Osteoblast (primary cell): Measurements from ENCODE around the gene ASCC3. TPM values are rescaled to one million over a fixed set of nuclear protein-coding genes. Genes with fewer than 3 reads are reported as not detected.

Experiments
- DNase-seq: peaks from one replicate; pipeline ENCODE4 v3.0.0; 2011; ENCODE audit warnings: low spot score, mixed read lengths; ENCODE audit not compliant: insufficient read length; ENCODE audit errors: missing footprints
- H2AFZ ChIP-seq: 2 replicates; pipeline ENCODE4 v1.6.0; 2011; ENCODE audit warnings: mild to moderate bottlenecking, low read length
- H3K27ac ChIP-seq: 2 replicates; pipeline ENCODE4 v1.5.1; 2011; ENCODE audit warnings: mild to moderate bottlenecking, low read depth, low read length, moderate library complexity
- H3K27me3 ChIP-seq: 2 replicates; pipeline ENCODE4 v1.6.0; 2012; ENCODE audit warnings: mild to moderate bottlenecking, control low read depth, inconsistent platforms, low read length, moderate library complexity; ENCODE audit not compliant: insufficient read depth
- H3K36me3 ChIP-seq: 2 replicates; pipeline ENCODE4 v1.5.1; 2011; ENCODE audit warnings: mild to moderate bottlenecking, low read length, control low read depth, moderate library complexity; ENCODE audit not compliant: insufficient read depth
- H3K4me1 ChIP-seq: 2 replicates; pipeline ENCODE4 v1.5.1; 2011; ENCODE audit warnings: mild to moderate bottlenecking, low read length, control low read depth, moderate library complexity; ENCODE audit not compliant: insufficient read depth
- H3K4me2 ChIP-seq: 2 replicates; pipeline ENCODE4 v1.6.0; 2011; ENCODE audit warnings: mild to moderate bottlenecking, low read length; ENCODE audit not compliant: insufficient read depth
- H3K4me3 ChIP-seq: fragments of 200-600 bp; sonication (generic); 3 replicates; pipeline ENCODE4 v1.5.1; 2012; ENCODE audit warnings: mild to moderate bottlenecking, low read length, inconsistent platforms; ENCODE audit not compliant: insufficient read depth
- H3K79me2 ChIP-seq: 2 replicates; pipeline ENCODE4 v1.6.0; 2012; ENCODE audit warnings: mild to moderate bottlenecking, low read length, control low read depth, inconsistent platforms; ENCODE audit not compliant: insufficient read depth
- H3K9me3 ChIP-seq: 2 replicates; pipeline ENCODE4 v1.5.1; 2011; ENCODE audit warnings: low read depth, low read length, control low read depth
- H4K20me1 ChIP-seq: 2 replicates; pipeline ENCODE4 v1.6.0; 2012; ENCODE audit warnings: mild to moderate bottlenecking, low read length, control low read depth; ENCODE audit not compliant: insufficient read depth
- total RNA-seq: library from RNA; depleted of rRNA; stranded (reverse); fragments of >200 nt; gene quantifications from 2 replicates; pipeline ENCODE4 v1.2.3, GENCODE V29; 2012
- TF ChIP-seq, protein P1 (sequence below): IDR thresholded peaks from 2 replicates; pipeline ENCODE4 v1.5.1; 2011; ENCODE audit warnings: mild to moderate bottlenecking, low read depth, low read length, moderate library complexity; ENCODE audit errors: extremely low read depth

Gene ASCC3
- total RNA-seq, 1 donor = 68.8 TPM

GRCh38 chr6:100487638-100488037 lies 393.5 kb downstream of the ASCC3 start:
- H3K36me3 ChIP-seq = no peaks in the 10 kb centered on the region
- H3K4me1 ChIP-seq = no peaks in the 10 kb centered on the region
- no peak overlapping the region for H2AFZ ChIP-seq
- H3K27ac ChIP-seq = no peak overlapping the region
- no peaks in the 10 kb centered on the region for H3K79me2 ChIP-seq
- no peak overlapping the region for H3K4me2 ChIP-seq
- TF ChIP-seq, protein P1, sequence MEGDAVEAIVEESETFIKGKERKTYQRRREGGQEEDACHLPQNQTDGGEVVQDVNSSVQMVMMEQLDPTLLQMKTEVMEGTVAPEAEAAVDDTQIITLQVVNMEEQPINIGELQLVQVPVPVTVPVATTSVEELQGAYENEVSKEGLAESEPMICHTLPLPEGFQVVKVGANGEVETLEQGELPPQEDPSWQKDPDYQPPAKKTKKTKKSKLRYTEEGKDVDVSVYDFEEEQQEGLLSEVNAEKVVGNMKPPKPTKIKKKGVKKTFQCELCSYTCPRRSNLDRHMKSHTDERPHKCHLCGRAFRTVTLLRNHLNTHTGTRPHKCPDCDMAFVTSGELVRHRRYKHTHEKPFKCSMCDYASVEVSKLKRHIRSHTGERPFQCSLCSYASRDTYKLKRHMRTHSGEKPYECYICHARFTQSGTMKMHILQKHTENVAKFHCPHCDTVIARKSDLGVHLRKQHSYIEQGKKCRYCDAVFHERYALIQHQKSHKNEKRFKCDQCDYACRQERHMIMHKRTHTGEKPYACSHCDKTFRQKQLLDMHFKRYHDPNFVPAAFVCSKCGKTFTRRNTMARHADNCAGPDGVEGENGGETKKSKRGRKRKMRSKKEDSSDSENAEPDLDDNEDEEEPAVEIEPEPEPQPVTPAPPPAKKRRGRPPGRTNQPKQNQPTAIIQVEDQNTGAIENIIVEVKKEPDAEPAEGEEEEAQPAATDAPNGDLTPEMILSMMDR = no peak
- no peak for DNase-seq
- H3K4me3 ChIP-seq = no peak overlapping the region
- peaks cover 11% of the 10 kb centered on the region for H3K27me3 ChIP-seq
- no peaks in the 10 kb centered on the region for H4K20me1 ChIP-seq
- no peaks in the 10 kb centered on the region for H3K9me3 ChIP-seq

DNA sequence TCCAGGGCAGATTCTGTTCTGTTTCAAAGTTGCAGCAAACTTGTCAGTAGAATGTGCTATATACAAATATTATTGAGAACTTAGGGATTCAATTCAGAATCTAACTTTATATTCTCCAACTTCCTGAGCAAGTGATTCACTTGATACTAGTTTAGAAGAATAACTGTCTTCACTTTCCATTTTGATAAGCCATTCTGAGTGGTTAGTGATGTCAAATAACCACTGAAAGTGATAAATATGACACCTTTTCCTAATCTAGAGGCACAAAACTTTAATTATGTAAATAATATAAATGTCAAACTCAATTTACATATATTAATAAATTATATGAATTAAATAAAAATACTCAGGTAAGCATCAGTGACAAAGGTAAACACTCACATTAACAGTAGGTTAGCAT lies 395.9 kb downstream of the ASCC3 start:
- Histone ChIP-seq H3K9me3 (no peaks in the 10 kb centered on the region), H4K20me1 (no peaks in the 10 kb centered on the region), H2AFZ (no peak overlapping the region), H3K79me2 (no peaks in the 10 kb centered on the region), H3K36me3 (no peaks in the 10 kb centered on the region), H3K4me3 (no peak overlapping the region), H3K4me2 (no peak overlapping the region), H3K27ac (no peak overlapping the region), H3K27me3 (peaks cover 10% of the 10 kb centered on the region), H3K4me1 (no peaks in the 10 kb centered on the region)
- peak; percentile 30 for DNase-seq
- TF ChIP-seq, protein P1 = no peak

DNA sequence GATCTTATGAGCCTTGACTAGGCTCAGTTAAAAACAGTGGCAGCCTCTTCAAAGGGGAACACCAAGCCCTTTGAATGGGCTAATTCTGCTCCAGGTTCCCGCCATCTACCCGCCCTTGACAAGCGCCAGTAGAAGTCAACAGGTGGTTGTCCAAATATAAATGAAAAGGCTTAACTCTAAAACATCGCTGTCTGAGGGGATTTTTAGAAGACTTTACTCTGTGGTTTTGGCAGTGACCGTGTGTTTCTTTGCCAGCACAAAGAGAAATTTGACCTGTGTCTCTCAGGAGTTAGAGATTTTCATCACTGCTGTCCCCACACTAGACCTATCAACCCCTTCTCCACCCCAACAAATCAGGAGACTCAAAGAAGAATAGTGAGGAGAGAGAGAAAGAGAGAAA lies 396.7 kb downstream of the ASCC3 start:
- H3K4me3 ChIP-seq = no peak overlapping the region
- no peaks in the 10 kb centered on the region for H4K20me1 ChIP-seq
- H3K79me2 ChIP-seq = no peaks in the 10 kb centered on the region
- no peak for DNase-seq
- no peak overlapping the region for H3K4me2 ChIP-seq
- no peak overlapping the region for H3K27ac ChIP-seq
- H3K27me3 ChIP-seq = peaks cover 10% of the 10 kb centered on the region
- H3K9me3 ChIP-seq = no peaks in the 10 kb centered on the region
- H3K4me1 ChIP-seq = no peaks in the 10 kb centered on the region
- TF ChIP-seq, protein P1 = no peak
- H2AFZ ChIP-seq = no peak overlapping the region
- no peaks in the 10 kb centered on the region for H3K36me3 ChIP-seq

GRCh38 chr6:100482698-100483097 lies 398.4 kb downstream of the ASCC3 start:
- no peaks in the 10 kb centered on the region for H3K4me1 ChIP-seq
- no peak overlapping the region for H3K4me2 ChIP-seq
- H3K4me3 ChIP-seq = no peak overlapping the region
- H3K27me3 ChIP-seq = peaks cover 10% of the 10 kb centered on the region
- no peaks in the 10 kb centered on the region for H3K9me3 ChIP-seq
- no peaks in the 10 kb centered on the region for H3K36me3 ChIP-seq
- no peak for DNase-seq
- H3K27ac ChIP-seq = no peak overlapping the region
- TF ChIP-seq, protein P1 = no peak
- no peaks in the 10 kb centered on the region for H3K79me2 ChIP-seq
- no peaks in the 10 kb centered on the region for H4K20me1 ChIP-seq
- no peak overlapping the region for H2AFZ ChIP-seq
